ENCODE measurements around the gene PYM1. TPM values are rescaled to one million over a fixed set of nuclear protein-coding genes. Genes with fewer than 3 reads are reported as not detected.

The PYM1 gene
- total RNA-seq, 1 donor from 2014 or later = 47.6 TPM

- Histone ChIP-seq H3K4me3 (ENCODE audit: low read depth, low read length) (no peak overlapping the region), H3K27me3 (ENCODE audit: control insufficient read depth, insufficient read depth, low read length) (no peaks in the 10 kb centered on the region), H3K36me3 (ENCODE audit: control insufficient read depth, insufficient read depth, low read length) (no peaks in the 10 kb centered on the region)
- no peak for TF ChIP-seq CTCF (IDR thresholded peaks at IDR 0.05; ENCODE audit: insufficient read depth, low read length, poor library complexity, severe bottlenecking)
- no peak for DNase-seq (ENCODE audit: low read depth)
These were observed 10.3 kb upstream of the PYM1 start for GRCh38 chr12:55937981-55938380.

- Histone ChIP-seq H3K36me3 (ENCODE audit: control insufficient read depth, insufficient read depth, low read length) (no peaks in the 10 kb centered on the region), H3K4me3 (ENCODE audit: low read depth, low read length) (no peak overlapping the region), H3K27me3 (ENCODE audit: control insufficient read depth, insufficient read depth, low read length) (no peaks in the 10 kb centered on the region)
- DNase-seq (ENCODE audit: low read depth) = no peak
- no peak for TF ChIP-seq CTCF (IDR thresholded peaks at IDR 0.05; ENCODE audit: insufficient read depth, low read length, poor library complexity, severe bottlenecking)
These were observed 8.1 kb upstream of the PYM1 start for GRCh38 chr12:55935738-55936151.

GRCh38 chr12:55934773-55935172 is 7.1 kb upstream of the PYM1 start:
- TF ChIP-seq CTCF (IDR thresholded peaks at IDR 0.05; ENCODE audit: insufficient read depth, low read length, poor library complexity, severe bottlenecking) = no peak
- Histone ChIP-seq H3K27me3 (ENCODE audit: control insufficient read depth, insufficient read depth, low read length) (no peaks in the 10 kb centered on the region), H3K4me3 (ENCODE audit: low read depth, low read length) (no peak overlapping the region), H3K36me3 (ENCODE audit: control insufficient read depth, insufficient read depth, low read length) (no peaks in the 10 kb centered on the region)
- DNase-seq (ENCODE audit: low read depth) = no peak

- Histone ChIP-seq H3K4me3 (ENCODE audit: low read depth, low read length) (no peak overlapping the region), H3K36me3 (ENCODE audit: control insufficient read depth, insufficient read depth, low read length) (no peaks in the 10 kb centered on the region), H3K27me3 (ENCODE audit: control insufficient read depth, insufficient read depth, low read length) (no peaks in the 10 kb centered on the region)
- DNase-seq (ENCODE audit: low read depth) = no peak
- TF ChIP-seq CTCF (IDR thresholded peaks at IDR 0.05; ENCODE audit: insufficient read depth, low read length, poor library complexity, severe bottlenecking) = no peak
These were observed 6.4 kb upstream of the PYM1 start for GRCh38 chr12:55933799-55934742.

- H3K36me3 ChIP-seq (ENCODE audit: control insufficient read depth, insufficient read depth, low read length) = no peaks in the 10 kb centered on the region
- no peaks in the 10 kb centered on the region for H3K27me3 ChIP-seq (ENCODE audit: control insufficient read depth, insufficient read depth, low read length)
- DNase-seq (ENCODE audit: low read depth) = no peak
- no peak for TF ChIP-seq CTCF (IDR thresholded peaks at IDR 0.05; ENCODE audit: insufficient read depth, low read length, poor library complexity, severe bottlenecking)
- H3K4me3 ChIP-seq (ENCODE audit: low read depth, low read length) = no peak overlapping the region
These were observed 5.6 kb upstream of the PYM1 start for GRCh38 chr12:55933169-55933798.
